HG03460 (cell line): ENCODE measurements around the gene ARHGAP9.
"Not testable (repeated sequence)": the region's sequence is repeated elsewhere in the genome, so short reads cannot be mapped to it uniquely, and the experiment has no call there.

Source experiments
- ATAC-seq: cut with Tn5 transposase; IDR thresholded peaks from one replicate; pipeline ENCODE4 v1.9.1; 2021; ENCODE audit not compliant: unreplicated experiment

ARHGAP9 gene

GRCh38 chr12:57441846-57442427, 37.7 kb downstream of the ARHGAP9 start:
- ATAC-seq: no peak

GRCh38 chr12:57441393-57441792, 38.3 kb downstream of the ARHGAP9 start:
- ATAC-seq: not testable (repeated sequence)

GRCh38 chr12:57439762-57440266, 39.9 kb downstream of the ARHGAP9 start:
- no peak for ATAC-seq

GRCh38 chr12:57438400-57438799, 41.3 kb downstream of the ARHGAP9 start:
- no peak for ATAC-seq

- ATAC-seq: no peak
These were observed 44.4 kb downstream of the ARHGAP9 start for GRCh38 chr12:57435293-57435692.

GRCh38 chr12:57434517-57435223, 45.0 kb downstream of the ARHGAP9 start, which contains the start of gene INHBC:
TSS of gene INHBC (plus strand) at chr12:57434784. CDS start at chr12:57434887, 103 bp downstream.
- ATAC-seq: no peak

- ATAC-seq: no peak
These were observed 46.3 kb downstream of the ARHGAP9 start for GRCh38 chr12:57433370-57433769.

- ATAC-seq: no peak
These were observed 47.9 kb downstream of the ARHGAP9 start for GRCh38 chr12:57431654-57432188.

GRCh38 chr12:57430931-57431566, 48.6 kb downstream of the ARHGAP9 start, which contains the start of gene R3HDM2:
TSS of gene R3HDM2 (minus strand) at chr12:57431043. CDS start at chr12:57310428, 120,615 bp downstream.
- peak; percentile 95 for ATAC-seq

- ATAC-seq: peak; percentile 41
These were observed 49.3 kb downstream of the ARHGAP9 start for GRCh38 chr12:57430112-57430930.

- ATAC-seq: no peak
These were observed 50.1 kb downstream of the ARHGAP9 start for GRCh38 chr12:57429473-57430111.

GRCh38 chr12:57428965-57429364, 50.7 kb downstream of the ARHGAP9 start:
- ATAC-seq: no peak

- not testable (repeated sequence) for ATAC-seq
These were observed 52.7 kb downstream of the ARHGAP9 start for GRCh38 chr12:57426948-57427347.
